Suprapubic skin (tissue), 4 donors: ENCODE data around the gene LAMA4. TPM values are rescaled to one million over a fixed set of nuclear protein-coding genes. Genes with fewer than 3 reads are reported as not detected.

Experiments
- DNase-seq, 2 donors: peaks; one replicate each; pipeline ENCODE4 v3.0.0-alpha.2; 2019; ENCODE audit warnings: low spot score in 2 of 2
- H3K27ac ChIP-seq: fragments of 200-600 bp; sonication (generic); one replicate; pipeline ENCODE4 v1.5.1; 2019
- H3K27me3 ChIP-seq: fragments of 200-600 bp; sonication (generic); one replicate; pipeline ENCODE4 v1.5.1; 2019
- H3K36me3 ChIP-seq: fragments of 200-600 bp; sonication (generic); one replicate; pipeline ENCODE4 v1.5.1; 2019
- H3K4me1 ChIP-seq: fragments of 200-600 bp; sonication (generic); one replicate; pipeline ENCODE4 v1.5.1; 2019
- H3K4me3 ChIP-seq: fragments of 200-600 bp; sonication (generic); one replicate; pipeline ENCODE4 v1.5.1; 2019; ENCODE audit warnings: mild to moderate bottlenecking
- H3K9me3 ChIP-seq: fragments of 200-600 bp; sonication (generic); one replicate; pipeline ENCODE4 v1.5.1; 2019
- CTCF ChIP-seq, 2 donors: fragments of 200-600 bp in 1 of 2; fragments of 450-650 bp in 1 of 2; sonication (generic) in 1 of 2; IDR thresholded peaks; one replicate each; pipeline ENCODE4 v1.5.1; 2016 to 2019; ENCODE audit warnings: antibody characterized with exemption in 2 of 2, mild to moderate bottlenecking in 1 of 2, moderate library complexity in 1 of 2
- EP300 ChIP-seq: sonication (generic); formaldehyde crosslinking; IDR thresholded peaks from one replicate; pipeline ENCODE4 v1.6.1; 2017; ENCODE audit warnings: antibody characterized with exemption
- POLR2A ChIP-seq, 2 donors: fragments of 450-650 bp; IDR thresholded peaks; one replicate each; pipeline ENCODE4 v1.6.1; 2017; ENCODE audit warnings: antibody characterized with exemption in 2 of 2, mild to moderate bottlenecking in 2 of 2, moderate library complexity in 2 of 2
- POLR2AphosphoS5 ChIP-seq, 3 donors: sonication (generic); formaldehyde crosslinking; IDR thresholded peaks; one replicate each; pipeline ENCODE4 v1.6.1; 2017; ENCODE audit warnings: antibody characterized with exemption in 3 of 3
- WGBS: methylation state at CpG from one replicate; pipeline ENCODE4 v1.1.5; 2018; 5-methylcytosine and 5-hydroxymethylcytosine counted together
- total RNA-seq, 4 donors: library from RNA; depleted of rRNA; stranded (reverse); fragments of >200 nt; gene quantifications; one replicate each; pipeline ENCODE4 v1.1.0, GENCODE V29; 2016

LAMA4 gene
- total RNA-seq, 4 donors from 2014 or later, result 10.4 to 44.0 (median 23.6) TPM

GRCh38 chr6:112128208-112128607, 126.2 kb downstream of the LAMA4 start:
- Histone ChIP-seq H3K27ac (no peak overlapping the region), H3K4me1 (no peaks in the 10 kb centered on the region), H3K9me3 (no peaks in the 10 kb centered on the region), H3K4me3 (no peak overlapping the region), H3K36me3 (peaks cover 39% of the 10 kb centered on the region), H3K27me3 (no peaks in the 10 kb centered on the region)
- TF ChIP-seq EP300 (no peak), POLR2A (IDR thresholded peaks at IDR 0.05) (no peak), CTCF (IDR thresholded peaks at IDR 0.05) (no peak), POLR2AphosphoS5 (IDR thresholded peaks at IDR 0.05) (no peak)
- no peak for DNase-seq
- WGBS, result 84% methylated on average over 5 of the region's 5 CpGs

- no peak for DNase-seq
- Histone ChIP-seq H3K27ac (no peak overlapping the region), H3K4me1 (no peaks in the 10 kb centered on the region), H3K27me3 (no peaks in the 10 kb centered on the region), H3K9me3 (no peaks in the 10 kb centered on the region), H3K4me3 (no peak overlapping the region), H3K36me3 (peaks cover 27% of the 10 kb centered on the region)
- TF ChIP-seq CTCF (IDR thresholded peaks at IDR 0.05) (no peak), POLR2AphosphoS5 (IDR thresholded peaks at IDR 0.05) (no peak), POLR2A (IDR thresholded peaks at IDR 0.05) (no peak), EP300 (no peak)
- 89% methylated on average over 1 of the region's 1 CpG for WGBS
Observed at GRCh38 chr6:112123982-112124381, 130.4 kb downstream of the LAMA4 start.

- Histone ChIP-seq H3K27ac (no peak overlapping the region), H3K4me1 (no peaks in the 10 kb centered on the region), H3K4me3 (no peak overlapping the region), H3K27me3 (no peaks in the 10 kb centered on the region), H3K9me3 (no peaks in the 10 kb centered on the region), H3K36me3 (peaks cover 23% of the 10 kb centered on the region)
- DNase-seq, result no peak
- WGBS, result 85% methylated on average over 2 of the region's 2 CpGs
- TF ChIP-seq EP300 (no peak), CTCF (IDR thresholded peaks at IDR 0.05) (no peak), POLR2A (IDR thresholded peaks at IDR 0.05) (no peak), POLR2AphosphoS5 (IDR thresholded peaks at IDR 0.05) (no peak)
Observed at GRCh38 chr6:112122756-112123155, 131.6 kb downstream of the LAMA4 start.

- no peak for TF ChIP-seq POLR2AphosphoS5 (IDR thresholded peaks at IDR 0.05)
- TF ChIP-seq POLR2A (IDR thresholded peaks at IDR 0.05), result no peak
- no peak for TF ChIP-seq CTCF (IDR thresholded peaks at IDR 0.05)
- TF ChIP-seq EP300, result no peak
- Histone ChIP-seq H3K27ac (no peak overlapping the region), H3K4me3 (no peak overlapping the region), H3K36me3 (peaks cover 43% of the 10 kb centered on the region), H3K4me1 (no peaks in the 10 kb centered on the region), H3K9me3 (no peaks in the 10 kb centered on the region), H3K27me3 (no peaks in the 10 kb centered on the region)
- DNase-seq, result no peak
Observed at GRCh38 chr6:112118034-112118433, 136.3 kb downstream of the LAMA4 start.

- DNase-seq, result no peak
- WGBS, result 63% methylated on average over 1 of the region's 1 CpG
- Histone ChIP-seq H3K27ac (no peak overlapping the region), H3K4me1 (no peaks in the 10 kb centered on the region), H3K4me3 (no peak overlapping the region), H3K27me3 (no peaks in the 10 kb centered on the region), H3K9me3 (no peaks in the 10 kb centered on the region), H3K36me3 (peaks cover 45% of the 10 kb centered on the region)
- TF ChIP-seq POLR2A (IDR thresholded peaks at IDR 0.05) (no peak), CTCF (IDR thresholded peaks at IDR 0.05) (no peak), EP300 (no peak), POLR2AphosphoS5 (IDR thresholded peaks at IDR 0.05) (no peak)
Observed at GRCh38 chr6:112117554-112117953, 136.8 kb downstream of the LAMA4 start.
